ENCODE measurements around the gene NLRP2B. TPM values are rescaled to one million over a fixed set of nuclear protein-coding genes. Genes with fewer than 3 reads are reported as not detected.
"Not testable (repeated sequence)": the region's sequence is repeated elsewhere in the genome, so short reads cannot be mapped to it uniquely, and the experiment has no call there.

Gene NLRP2B
- under 1 TPM in 1 of 3 donors, not detected in 2; 0.11 TPM for polyA plus RNA-seq

GRCh38 chrX:57680160-57680559 lies at the start of gene NLRP2B:
Gene NLRP2B (minus strand): TSS chrX:57680260.
- H3K27ac ChIP-seq (ENCODE audit: low read depth, low read length): no peak within 1 kb of the TSS
- 55 to 89% (median 79%) methylated on average over 6 of the region's 6 CpGs for WGBS, 3 donors

DNA sequence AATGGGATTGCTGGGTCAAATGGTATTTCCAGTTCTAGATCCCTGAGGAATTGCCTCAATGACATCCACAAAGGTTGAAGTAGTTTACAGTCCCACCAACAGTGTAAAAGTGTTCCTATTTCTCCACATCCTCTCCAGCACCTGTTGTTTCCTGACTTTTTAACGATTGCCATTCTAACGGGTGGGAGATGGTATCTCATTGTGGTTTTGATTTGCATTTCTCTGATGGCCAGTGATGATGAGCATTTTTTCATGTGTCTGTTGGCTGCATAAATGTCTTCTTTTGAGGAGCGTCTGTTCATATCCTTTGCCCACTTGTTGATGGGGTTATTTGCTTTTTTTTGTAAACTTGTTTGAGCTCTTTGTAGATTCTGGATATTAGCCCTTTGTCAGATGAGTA lies 45.9 kb upstream of the NLRP2B start:
- 78 to 98% (median 89%) methylated on average over 3 of the region's 3 CpGs for WGBS, 3 donors
- H3K27ac ChIP-seq (ENCODE audit: low read depth, low read length): not testable (repeated sequence)

DNA sequence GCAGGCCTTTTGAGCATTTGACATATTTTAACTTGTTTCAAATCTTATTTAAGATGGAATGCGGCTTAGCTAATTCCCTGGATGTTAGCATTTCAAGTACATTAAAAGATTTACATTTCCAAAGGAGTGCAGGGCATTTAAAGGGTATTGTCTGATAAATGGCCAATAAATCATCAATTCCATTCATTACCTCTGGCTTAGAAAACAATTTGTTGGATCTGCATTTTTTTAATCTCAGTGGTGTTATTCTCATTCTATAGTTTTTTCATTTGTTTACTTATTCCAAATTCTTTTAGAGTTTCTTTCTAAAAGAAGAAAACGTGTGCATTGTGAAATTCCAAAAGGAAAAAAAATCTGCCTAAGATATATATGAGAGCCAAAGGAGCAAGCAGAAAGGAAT lies 1.3 kb upstream of the NLRP2B start:
- WGBS, 3 donors: 44 to 59% (median 52%) methylated on average over 2 of the region's 2 CpGs
- H3K27ac ChIP-seq (ENCODE audit: low read depth, low read length): no peak overlapping the region

- 88 to 93% (median 91%) methylated on average over 26 to 37 of the region's 37 CpGs for WGBS, 3 donors
- no peak overlapping the region for H3K27ac ChIP-seq (ENCODE audit: low read depth, low read length)
Observed at GRCh38 chrX:57678686-57679428, 1.2 kb downstream of the NLRP2B start.

DNA sequence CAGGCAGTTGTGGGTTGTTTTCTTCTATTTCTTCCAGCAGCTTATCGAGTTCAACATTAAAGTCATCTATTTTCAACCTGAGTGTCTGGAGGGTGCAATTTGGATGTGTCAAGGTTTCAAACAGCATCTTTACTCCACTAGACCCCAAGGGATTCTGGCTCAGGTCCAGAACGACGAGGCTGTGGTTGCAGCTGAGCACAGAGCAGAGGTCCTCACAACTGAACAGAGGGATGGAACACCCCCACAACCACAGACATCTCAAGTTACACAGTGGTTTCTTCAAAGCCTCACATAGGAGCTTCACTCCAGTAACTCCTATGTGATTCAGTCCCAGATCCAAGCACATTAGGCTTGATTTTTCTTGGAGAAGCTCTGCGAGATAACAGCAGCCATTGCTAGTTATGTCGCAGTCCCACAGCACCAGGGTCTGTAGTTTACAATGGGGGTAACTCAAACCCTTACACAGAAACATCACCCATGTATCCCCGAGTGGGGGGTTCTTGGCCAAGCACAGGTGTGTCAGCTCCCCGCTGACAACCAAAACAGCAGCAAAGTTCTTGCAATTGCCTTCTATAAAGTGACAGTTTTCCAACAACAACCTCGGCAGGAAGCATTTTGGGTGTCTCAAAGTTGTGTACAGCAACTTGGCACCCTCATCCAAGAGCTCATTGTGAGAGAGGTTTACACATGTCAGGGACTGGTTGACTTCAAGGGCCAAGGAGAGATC lies 2.8 kb downstream of the NLRP2B start:
- 70 to 80% (median 79%) methylated on average over 8 of the region's 8 CpGs for WGBS, 3 donors
- H3K27ac ChIP-seq (ENCODE audit: low read depth, low read length): no peak overlapping the region

DNA sequence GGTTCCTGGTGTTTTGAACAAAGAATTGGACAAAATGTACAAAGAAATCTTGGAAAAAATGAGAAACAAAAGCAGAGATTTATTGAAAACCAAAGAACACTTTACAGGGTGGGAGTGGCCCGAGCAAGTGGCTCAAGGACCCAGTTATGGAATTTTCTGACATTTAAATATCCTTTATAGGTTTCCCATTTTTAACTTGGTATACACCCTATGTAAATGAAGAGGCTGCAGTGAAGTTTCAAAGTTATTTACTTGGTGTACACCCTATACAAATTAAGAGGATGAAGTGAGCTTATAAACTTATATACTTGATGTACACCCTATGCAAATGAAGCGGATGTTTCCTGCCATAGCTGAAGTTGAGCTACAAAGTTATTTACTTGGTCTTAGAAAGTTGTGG lies 4.7 kb downstream of the NLRP2B start:
- no peak overlapping the region for H3K27ac ChIP-seq (ENCODE audit: low read depth, low read length)
- WGBS, 3 donors: 65 to 76% (median 72%) methylated on average over 2 of the region's 2 CpGs

GRCh38 chrX:57674861-57675260 lies 5.2 kb downstream of the NLRP2B start:
- 64 to 72% (median 68%) methylated on average over 5 of the region's 5 CpGs for WGBS, 3 donors
- no peak overlapping the region for H3K27ac ChIP-seq (ENCODE audit: low read depth, low read length)

DNA sequence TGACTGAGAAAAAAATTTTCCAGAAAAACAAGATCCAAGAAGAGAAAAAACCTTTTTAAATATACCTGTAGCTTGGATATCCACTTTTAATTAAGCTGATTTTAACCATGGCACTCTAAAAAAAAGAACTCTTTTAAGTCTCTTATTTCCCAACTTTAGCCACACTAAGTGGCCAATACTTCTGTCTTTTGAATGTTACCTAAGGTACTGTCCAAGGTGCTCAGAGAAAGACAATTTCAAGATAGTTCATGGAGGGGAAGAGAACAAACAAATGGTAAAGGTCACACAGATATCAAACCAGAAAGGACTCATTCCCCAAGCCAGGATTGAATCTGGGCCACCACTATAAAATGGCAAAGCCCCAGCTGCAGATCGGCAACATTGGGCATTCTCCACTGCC lies 10.1 kb downstream of the NLRP2B start:
- 73 to 90% (median 85%) methylated on average over 1 of the region's 1 CpG for WGBS, 3 donors
- no peak overlapping the region for H3K27ac ChIP-seq (ENCODE audit: low read depth, low read length)

DNA sequence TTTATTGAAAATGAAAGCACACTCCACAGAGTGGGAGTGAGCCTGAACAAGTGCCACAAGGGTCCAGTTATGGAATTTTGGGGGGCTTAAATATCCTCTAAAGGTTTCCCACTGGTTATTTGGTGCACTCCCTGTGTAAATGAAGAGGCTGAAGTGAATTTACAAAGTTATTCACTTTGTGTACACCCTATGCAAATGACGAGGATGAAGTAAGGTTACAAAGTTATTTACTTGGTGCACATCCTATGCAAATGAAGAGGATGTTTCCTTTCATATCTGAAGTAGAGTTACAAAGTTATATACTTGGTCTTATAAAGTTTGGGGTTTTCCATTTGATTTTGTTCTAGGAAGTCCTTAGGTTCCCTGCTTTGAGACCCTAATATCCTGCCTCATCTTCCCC lies 13.1 kb downstream of the NLRP2B start:
- 29 to 59% (median 52%) methylated on average over 1 of the region's 1 CpG for WGBS, 3 donors
- H3K27ac ChIP-seq (ENCODE audit: low read depth, low read length): no peak overlapping the region

DNA sequence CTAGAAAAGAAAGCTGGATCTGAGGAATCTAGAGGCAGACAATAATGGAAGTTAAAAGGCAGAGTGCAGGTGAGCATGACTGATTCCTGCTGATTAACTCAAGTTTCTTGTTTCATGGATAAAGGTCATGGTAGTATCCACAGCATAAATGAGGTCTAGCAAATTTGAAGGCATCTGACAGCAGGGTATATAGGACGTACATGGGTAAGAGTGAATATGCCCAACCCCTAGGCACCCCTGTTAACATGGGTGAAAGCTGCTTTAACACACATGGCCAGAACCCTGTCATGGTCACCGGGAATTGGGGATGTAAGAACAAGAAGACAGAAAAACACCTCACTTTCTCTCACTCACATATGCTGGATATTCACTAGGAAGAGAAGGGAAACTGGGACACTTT lies 25.0 kb downstream of the NLRP2B start:
- WGBS, 3 donors: 77 to 88% (median 85%) methylated on average over 2 of the region's 2 CpGs
- H3K27ac ChIP-seq (ENCODE audit: low read depth, low read length): no peak overlapping the region

DNA sequence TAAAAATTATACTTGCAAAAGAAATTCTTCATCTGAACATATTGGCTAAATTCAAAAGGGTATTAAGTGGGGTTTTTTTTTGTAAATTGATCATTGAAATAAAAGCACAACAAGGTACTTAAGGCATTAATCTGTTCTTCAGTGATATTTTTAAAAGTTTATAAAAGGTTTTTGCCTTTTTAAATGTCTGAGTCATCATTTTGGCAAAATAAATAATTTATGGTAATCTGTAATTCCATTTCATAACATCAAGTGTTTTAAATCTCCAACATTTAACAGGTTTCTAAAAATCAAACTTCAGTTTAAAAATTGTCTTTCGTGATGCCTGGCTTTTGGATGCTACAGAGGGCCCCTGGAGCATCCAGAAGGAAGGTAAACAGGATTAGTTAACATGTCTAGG lies 27.4 kb downstream of the NLRP2B start:
- H3K27ac ChIP-seq (ENCODE audit: low read depth, low read length): no peak overlapping the region
- 44 to 76% (median 60%) methylated on average over 1 of the region's 1 CpG for WGBS, 3 donors

DNA sequence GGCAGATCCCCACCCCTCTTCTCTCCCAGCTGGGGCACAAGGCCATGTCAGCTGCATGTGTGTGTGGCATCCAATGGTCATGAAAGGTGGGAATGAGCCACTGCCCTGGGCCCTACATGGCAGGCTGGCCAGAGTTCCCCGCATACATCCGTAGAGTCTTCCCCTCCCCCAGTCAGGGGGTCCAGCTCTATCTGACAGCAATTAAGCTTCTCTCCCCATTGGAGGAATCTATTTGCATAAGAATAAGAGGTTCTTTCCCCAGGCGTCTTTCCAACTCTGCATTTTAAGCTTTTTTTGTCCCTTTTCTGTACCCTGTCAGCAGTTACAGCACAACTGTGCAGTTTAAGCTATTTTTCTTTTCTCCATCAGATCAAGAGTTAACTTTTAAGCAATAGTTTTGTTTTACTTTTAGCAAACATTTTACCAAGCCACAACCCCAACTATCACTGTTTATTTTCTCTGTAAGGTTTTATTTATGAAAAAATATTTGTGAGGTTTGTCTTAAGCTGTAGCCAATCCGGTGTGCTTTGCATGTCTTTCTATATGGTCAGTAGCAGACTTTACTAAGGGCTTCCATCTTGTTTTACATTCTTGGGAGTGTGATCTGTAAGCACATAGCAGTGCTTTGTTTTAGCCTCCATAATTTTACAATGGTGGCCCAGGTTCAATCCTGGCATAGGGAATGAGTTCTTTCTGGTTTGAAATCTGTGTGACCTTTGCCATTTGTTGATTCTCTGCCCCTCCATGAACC lies 28.7 kb downstream of the NLRP2B start:
- no peak overlapping the region for H3K27ac ChIP-seq (ENCODE audit: low read depth, low read length)
- 57 to 82% (median 66%) methylated on average over 2 to 4 of the region's 4 CpGs for WGBS, 3 donors

DNA sequence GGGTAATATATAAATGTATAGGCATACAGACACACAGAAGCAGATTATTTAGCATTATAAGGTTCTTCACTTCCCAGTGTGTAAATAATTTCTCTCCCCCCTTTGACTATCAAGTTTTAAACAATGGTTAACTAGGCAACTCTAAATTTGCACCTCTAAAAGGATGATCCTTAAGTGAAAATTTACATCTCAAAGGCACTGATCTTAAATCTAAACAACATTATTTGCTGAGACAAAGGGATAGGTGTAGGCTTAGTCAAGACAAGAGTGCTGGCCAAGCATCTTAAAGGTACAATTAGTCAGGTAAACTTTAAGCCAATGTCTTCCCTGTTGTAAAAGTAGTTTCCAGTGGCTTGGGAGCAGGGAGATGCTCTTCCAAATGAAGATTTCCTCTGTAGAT lies 33.0 kb downstream of the NLRP2B start:
- H3K27ac ChIP-seq (ENCODE audit: low read depth, low read length): no peak overlapping the region

DNA sequence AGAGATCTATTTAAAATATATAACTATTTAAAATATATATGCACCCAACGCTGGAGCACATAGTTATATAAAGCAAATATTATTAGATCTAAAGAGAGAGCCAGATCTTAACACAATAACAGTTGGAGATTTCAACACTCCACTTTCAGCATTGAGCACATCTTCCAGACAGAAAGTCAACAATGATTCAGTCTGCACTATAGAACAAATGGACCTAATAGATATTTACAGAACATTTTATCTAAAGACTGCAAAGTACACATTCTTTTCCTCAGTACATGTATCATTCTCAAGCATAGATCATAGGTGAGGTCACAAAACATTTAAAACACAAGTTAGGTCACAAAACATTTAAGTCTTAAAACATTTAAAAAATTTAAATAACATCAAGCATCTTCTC lies 36.4 kb downstream of the NLRP2B start:
- no peak overlapping the region for H3K27ac ChIP-seq (ENCODE audit: low read depth, low read length)
- WGBS, 3 donors: 69 to 73% (median 71%) methylated on average over 1 of the region's 1 CpG

DNA sequence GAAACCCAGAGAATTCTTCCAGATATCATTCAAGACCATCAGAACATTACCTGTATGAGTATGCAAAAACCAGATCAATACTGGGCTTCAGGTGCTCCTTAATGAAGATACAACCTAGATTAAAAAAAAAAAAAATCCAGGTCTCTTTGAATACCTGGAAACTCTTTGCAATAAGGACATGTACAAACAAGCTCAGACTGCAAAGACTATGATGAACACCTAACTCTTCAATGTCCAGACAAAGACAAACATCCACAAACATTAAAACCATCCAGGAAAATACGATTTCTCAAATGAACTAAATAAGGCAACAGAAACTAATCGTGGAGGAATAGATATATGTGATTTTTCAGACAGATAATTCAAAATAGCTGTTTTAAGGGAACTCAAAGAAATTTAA lies 38.7 kb downstream of the NLRP2B start:
- no peak overlapping the region for H3K27ac ChIP-seq (ENCODE audit: low read depth, low read length)
- 46 to 81% (median 68%) methylated on average over 2 of the region's 2 CpGs for WGBS, 3 donors

DNA sequence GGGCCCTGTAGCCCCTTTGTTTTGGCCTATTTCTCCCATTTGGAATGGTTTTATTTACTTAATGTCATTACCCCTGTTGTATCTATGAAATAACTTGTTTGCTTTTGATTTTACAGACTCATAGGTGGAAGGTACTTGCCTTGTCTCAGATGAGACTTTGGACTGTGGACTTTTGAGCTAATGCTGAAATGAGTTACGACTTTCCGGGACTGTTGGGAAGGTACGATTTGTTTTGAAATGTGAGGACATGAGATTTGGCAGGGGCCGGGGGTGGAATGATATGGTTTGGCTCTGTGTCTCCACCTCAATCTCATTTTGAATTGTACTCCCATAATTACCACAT lies 39.4 kb downstream of the NLRP2B start:
- 89 to 97% (median 91%) methylated on average over 4 of the region's 4 CpGs for WGBS, 3 donors

GRCh38 chrX:57629438-57629837 lies 50.6 kb downstream of the NLRP2B start:
- H3K27ac ChIP-seq (ENCODE audit: low read depth, low read length): not testable (repeated sequence)
- 95 to 97% (median 97%) methylated on average over 19 to 20 of the region's 20 CpGs for WGBS, 3 donors

More for the DNA sequence above, 39.4 kb downstream of the NLRP2B start:
- H3K27ac ChIP-seq (ENCODE audit: low read depth, low read length): no peak overlapping the region

Data from adipose tissue (tissue), 3 donors.